K562 (cell line): Measurements from ENCODE around the gene HHIPL2.

Source experiments
- CREB1 ChIP-seq, 2 experiments: sonication (generic) in 1 of 2; formaldehyde crosslinking in 1 of 2; IDR thresholded peaks; 2 replicates each; pipeline versions ENCODE4 v1.6.1 to v1.8.0; 2012 to 2022; ENCODE audit warnings: inconsistent platforms in 1 of 2, mild to moderate bottlenecking in 1 of 2, missing genetic modification reagents in 1 of 2, moderate library complexity in 1 of 2
- CTCF ChIP-seq, 3 experiments: IDR thresholded peaks in 2 of 3; conservative IDR thresholded peaks in 1 of 3; 2 replicates each; pipeline ENCODE4 v1.5.1; 2011 to 2012; ENCODE audit warnings: low read length in 3 of 3, mild to moderate bottlenecking in 3 of 3, control low read depth in 2 of 3, improper control_type of control experiment in 1 of 3, inconsistent platforms in 1 of 3, low read depth in 1 of 3, mixed read lengths in 1 of 3, moderate library complexity in 1 of 3; ENCODE audit not compliant: insufficient read depth in 2 of 3
- ETV6 ChIP-seq, 3 experiments: fragments of 150-350 bp in 1 of 3; sonication (generic) in 1 of 3; formaldehyde crosslinking in 1 of 3; IDR thresholded peaks; 2 replicates each; pipeline versions ENCODE4 v1.6.1 to v1.8.0; 2014 to 2022; ENCODE audit warnings: borderline replicate concordance in 2 of 3, low read depth in 2 of 3, antibody characterized with exemption in 1 of 3, low read length in 1 of 3, mild to moderate bottlenecking in 1 of 3, missing genetic modification reagents in 1 of 3
- MYC ChIP-seq, 2 experiments: fragments of 250-450 bp in 1 of 2; sonication (Bioruptor Pico) in 1 of 2; IDR thresholded peaks; 2 replicates each; pipeline versions ENCODE4 v1.5.1 to v1.6.1; 2012 to 2021; ENCODE audit warnings: low read depth in 2 of 2, borderline replicate concordance in 1 of 2, improper control_type of control experiment in 1 of 2, low read length in 1 of 2, mild to moderate bottlenecking in 1 of 2, moderate library complexity in 1 of 2
- NRF1 ChIP-seq, 2 experiments: fragments of 450-650 bp; IDR thresholded peaks in 1 of 2; conservative IDR thresholded peaks in 1 of 2; 2 replicates each; pipeline ENCODE4 v1.6.1; 2014; ENCODE audit warnings: mild to moderate bottlenecking in 2 of 2
- POLR2A ChIP-seq: fragments of 450-650 bp; conservative IDR thresholded peaks from 2 replicates; pipeline ENCODE4 v1.6.1; 2016
- PRDM10 ChIP-seq: fragments of 450-650 bp; IDR thresholded peaks from 2 replicates; pipeline ENCODE4 v1.6.1; 2018; ENCODE audit not compliant: partially characterized antibody
- TARDBP ChIP-seq: fragments of 450-650 bp; IDR thresholded peaks from 2 replicates; pipeline ENCODE4 v1.6.1; 2016
- TBP ChIP-seq: optimal IDR thresholded peaks from 2 replicates; pipeline ENCODE3; 2011; ENCODE audit warnings: low read depth, low read length, improper control_type of control experiment
- TCF7L2 ChIP-seq: fragments of 150-350 bp; IDR thresholded peaks from 2 replicates; pipeline ENCODE4 v1.6.1; 2016; ENCODE audit warnings: low read depth, mild to moderate bottlenecking, low read length, moderate library complexity
- YY1 ChIP-seq, 3 experiments: IDR thresholded peaks; 2 replicates each; pipeline ENCODE4 v1.6.1; 2011; ENCODE audit warnings: low read length in 2 of 3, mild to moderate bottlenecking in 2 of 3, moderate library complexity in 2 of 3, borderline replicate concordance in 1 of 3, control low read depth in 1 of 3, low read depth in 1 of 3; ENCODE audit not compliant: insufficient read depth in 3 of 3, insufficient replicate concordance in 2 of 3, control insufficient read depth in 1 of 3, insufficient read length in 1 of 3; ENCODE audit errors: extremely low read depth in 1 of 3
- ZBTB49 ChIP-seq: sonication (generic); formaldehyde crosslinking; IDR thresholded peaks from 2 replicates; pipeline ENCODE4 v1.8.0; 2022; ENCODE audit warnings: missing genetic modification reagents, mild to moderate bottlenecking, borderline replicate concordance
- ZNF263 ChIP-seq: sonication (generic); formaldehyde crosslinking; IDR thresholded peaks from 2 replicates; pipeline ENCODE4 v1.8.0; 2022; ENCODE audit warnings: mild to moderate bottlenecking, missing genetic modification reagents, borderline replicate concordance

- TF ChIP-seq CTCF (IDR thresholded peaks at IDR 0.05 in 2 of 3, conservative IDR thresholded peaks at IDR 0.05 in 1 of 3; ENCODE audit: insufficient read depth in 2 of 3, low read depth in 1 of 3, low read length in 3 of 3) (no peak), PRDM10 (no peak), TBP (no peak), MYC (IDR thresholded peaks at IDR 0.05; ENCODE audit: low read depth, low read length) (no peak), MYC (CRISPR knock-in tag; IDR thresholded peaks at IDR 0.05; ENCODE audit: borderline replicate concordance, low read depth) (no peak), CREB1 (IDR thresholded peaks at IDR 0.05) (no peak), CREB1 (CRISPR knock-in tag; IDR thresholded peaks at IDR 0.05) (no peak), TCF7L2 (no peak), YY1 (IDR thresholded peaks at IDR 0.05; ENCODE audit: borderline replicate concordance in 1 of 3, control insufficient read depth in 1 of 3, extremely low read depth in 1 of 3, insufficient read depth in 3 of 3, insufficient read length in 1 of 3, insufficient replicate concordance in 2 of 3, low read depth in 1 of 3, low read length in 2 of 3) (no peak), TARDBP (no peak), ZBTB49 (no peak), ETV6 (IDR thresholded peaks at IDR 0.05; ENCODE audit: borderline replicate concordance in 1 of 2, low read depth in 2 of 2, low read length in 1 of 2) (no peak), ETV6 (CRISPR knock-in tag; IDR thresholded peaks at IDR 0.05; ENCODE audit: borderline replicate concordance) (no peak), POLR2A (no peak), ZNF263 (no peak), NRF1 (conservative IDR thresholded peaks at IDR 0.05 in 1 of 2, IDR thresholded peaks at IDR 0.05 in 1 of 2) (no peak)
Observed at GRCh38 chr1:222586842-222587241, 38.9 kb upstream of the HHIPL2 start.
